Measurements from ENCODE around the gene GBP3.

Gene GBP3, protein sequence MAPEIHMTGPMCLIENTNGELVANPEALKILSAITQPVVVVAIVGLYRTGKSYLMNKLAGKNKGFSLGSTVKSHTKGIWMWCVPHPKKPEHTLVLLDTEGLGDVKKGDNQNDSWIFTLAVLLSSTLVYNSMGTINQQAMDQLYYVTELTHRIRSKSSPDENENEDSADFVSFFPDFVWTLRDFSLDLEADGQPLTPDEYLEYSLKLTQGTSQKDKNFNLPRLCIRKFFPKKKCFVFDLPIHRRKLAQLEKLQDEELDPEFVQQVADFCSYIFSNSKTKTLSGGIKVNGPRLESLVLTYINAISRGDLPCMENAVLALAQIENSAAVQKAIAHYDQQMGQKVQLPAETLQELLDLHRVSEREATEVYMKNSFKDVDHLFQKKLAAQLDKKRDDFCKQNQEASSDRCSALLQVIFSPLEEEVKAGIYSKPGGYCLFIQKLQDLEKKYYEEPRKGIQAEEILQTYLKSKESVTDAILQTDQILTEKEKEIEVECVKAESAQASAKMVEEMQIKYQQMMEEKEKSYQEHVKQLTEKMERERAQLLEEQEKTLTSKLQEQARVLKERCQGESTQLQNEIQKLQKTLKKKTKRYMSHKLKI

DNA sequence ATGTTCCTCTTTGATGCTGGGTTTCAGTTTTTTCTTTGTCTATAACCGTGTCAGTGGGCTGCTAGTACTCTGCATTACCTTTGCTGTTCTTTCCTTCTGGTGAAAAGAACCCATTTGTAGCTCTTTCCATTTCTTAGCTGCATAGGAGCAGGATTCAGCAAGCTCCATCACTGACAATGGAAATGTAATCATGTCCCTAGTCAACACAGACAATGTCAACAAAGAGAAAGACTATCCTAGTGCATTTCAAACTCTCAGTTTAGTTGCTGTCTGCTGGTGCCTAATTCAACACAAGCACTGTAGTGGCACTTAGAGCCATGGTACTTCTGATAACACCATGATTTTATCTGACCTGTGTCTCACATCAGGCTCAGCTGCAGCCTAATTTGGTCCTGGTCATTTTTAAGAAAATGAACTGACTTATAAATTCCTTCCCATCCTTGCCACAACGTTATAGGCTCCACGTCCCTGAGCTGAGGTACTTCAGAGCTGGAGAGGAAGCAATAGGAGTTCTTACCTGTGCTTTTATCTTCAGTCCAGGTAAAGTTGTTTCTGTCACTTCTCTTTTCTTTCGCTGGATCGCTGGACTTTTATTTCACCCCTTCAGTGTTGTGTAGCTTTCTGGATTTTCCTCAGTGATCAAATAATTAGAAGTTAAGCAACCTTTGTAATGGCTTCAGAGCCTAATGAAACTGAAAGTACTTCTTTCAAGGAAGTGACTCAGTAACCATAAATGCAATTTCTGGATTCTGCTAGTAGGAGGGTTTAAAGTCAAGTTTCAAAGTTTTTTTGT is at the start of gene GBP3:
Gene GBP3 (minus strand): TSS at position 700 of the 793 bp plus-strand sequence. CDS start 2,145 bp downstream, outside the sequence.
- TF ChIP-seq, protein P1, sequence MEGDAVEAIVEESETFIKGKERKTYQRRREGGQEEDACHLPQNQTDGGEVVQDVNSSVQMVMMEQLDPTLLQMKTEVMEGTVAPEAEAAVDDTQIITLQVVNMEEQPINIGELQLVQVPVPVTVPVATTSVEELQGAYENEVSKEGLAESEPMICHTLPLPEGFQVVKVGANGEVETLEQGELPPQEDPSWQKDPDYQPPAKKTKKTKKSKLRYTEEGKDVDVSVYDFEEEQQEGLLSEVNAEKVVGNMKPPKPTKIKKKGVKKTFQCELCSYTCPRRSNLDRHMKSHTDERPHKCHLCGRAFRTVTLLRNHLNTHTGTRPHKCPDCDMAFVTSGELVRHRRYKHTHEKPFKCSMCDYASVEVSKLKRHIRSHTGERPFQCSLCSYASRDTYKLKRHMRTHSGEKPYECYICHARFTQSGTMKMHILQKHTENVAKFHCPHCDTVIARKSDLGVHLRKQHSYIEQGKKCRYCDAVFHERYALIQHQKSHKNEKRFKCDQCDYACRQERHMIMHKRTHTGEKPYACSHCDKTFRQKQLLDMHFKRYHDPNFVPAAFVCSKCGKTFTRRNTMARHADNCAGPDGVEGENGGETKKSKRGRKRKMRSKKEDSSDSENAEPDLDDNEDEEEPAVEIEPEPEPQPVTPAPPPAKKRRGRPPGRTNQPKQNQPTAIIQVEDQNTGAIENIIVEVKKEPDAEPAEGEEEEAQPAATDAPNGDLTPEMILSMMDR (IDR thresholded peaks at IDR 0.05; ENCODE audit: borderline replicate concordance, insufficient read depth, low read depth, low read length), result no peak
- H3K4me3 ChIP-seq (ENCODE audit: low read depth, low read length), result peak within 1 kb of the TSS; percentile 64

DNA sequence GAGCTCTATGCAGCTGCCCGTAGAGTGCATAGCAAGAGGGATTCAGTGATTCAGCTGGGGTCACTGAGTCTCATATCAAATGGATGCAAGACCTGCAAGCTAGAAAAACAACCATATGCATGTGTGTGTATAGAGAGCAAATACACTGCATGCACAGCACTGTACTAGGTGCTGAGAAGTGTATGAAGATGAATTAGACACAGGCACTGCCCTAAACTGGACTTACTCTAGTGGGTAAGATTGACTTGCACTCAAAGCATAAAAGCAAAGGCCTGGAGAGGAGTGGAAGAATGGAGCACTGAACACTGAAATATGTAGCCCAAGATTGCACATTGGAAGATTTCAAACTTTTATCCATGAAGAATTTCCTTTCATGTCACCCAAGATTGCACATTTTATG is 47.8 kb upstream of the GBP3 start:
- H3K4me3 ChIP-seq (ENCODE audit: low read depth, low read length), result no peak overlapping the region
- TF ChIP-seq, protein P1 (IDR thresholded peaks at IDR 0.05; ENCODE audit: borderline replicate concordance, insufficient read depth, low read depth, low read length), result no peak

DNA sequence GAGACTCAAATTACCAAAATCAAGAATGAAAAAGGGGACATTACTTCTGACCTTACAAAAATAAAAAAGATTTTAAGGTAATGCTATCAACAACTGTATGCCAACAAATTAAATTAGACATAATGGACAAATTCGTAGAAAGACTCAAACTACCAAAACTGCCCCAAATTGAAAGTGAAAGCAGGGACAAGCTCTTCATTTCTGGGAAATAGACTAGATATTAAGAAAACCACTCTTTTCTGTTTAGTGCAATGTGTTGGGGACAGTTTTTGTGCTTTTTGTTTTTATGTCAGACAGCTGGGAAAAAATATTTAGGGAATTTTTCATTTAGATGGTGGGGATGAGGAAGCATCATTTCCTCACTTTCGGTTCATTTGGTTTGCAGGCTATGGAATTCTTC is 47.3 kb upstream of the GBP3 start:
- H3K4me3 ChIP-seq (ENCODE audit: low read depth, low read length), result no peak overlapping the region
- TF ChIP-seq, protein P1 (IDR thresholded peaks at IDR 0.05; ENCODE audit: borderline replicate concordance, insufficient read depth, low read depth, low read length), result no peak

DNA sequence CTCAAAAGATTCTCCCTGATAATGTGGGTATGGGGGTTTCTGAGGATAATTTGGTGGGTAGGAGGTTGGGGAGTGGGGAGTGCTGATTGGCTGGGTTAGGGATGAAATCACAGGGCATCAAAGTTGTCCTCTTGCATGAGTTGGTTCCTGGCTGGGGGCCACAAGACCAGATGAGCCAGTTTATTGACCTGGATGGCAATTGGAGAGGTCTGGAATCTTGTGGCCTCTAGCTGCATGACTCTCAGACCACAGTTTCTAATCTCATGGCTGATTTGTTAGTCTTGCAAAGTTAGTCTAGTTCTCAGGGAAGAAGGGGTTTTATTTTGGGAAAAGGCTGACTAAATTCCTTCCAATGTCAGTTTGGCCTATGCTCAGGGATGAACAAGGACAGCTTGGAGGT is 45.6 kb upstream of the GBP3 start:
- no peak overlapping the region for H3K4me3 ChIP-seq (ENCODE audit: low read depth, low read length)
- TF ChIP-seq, protein P1 (IDR thresholded peaks at IDR 0.05; ENCODE audit: borderline replicate concordance, insufficient read depth, low read depth, low read length), result no peak

DNA sequence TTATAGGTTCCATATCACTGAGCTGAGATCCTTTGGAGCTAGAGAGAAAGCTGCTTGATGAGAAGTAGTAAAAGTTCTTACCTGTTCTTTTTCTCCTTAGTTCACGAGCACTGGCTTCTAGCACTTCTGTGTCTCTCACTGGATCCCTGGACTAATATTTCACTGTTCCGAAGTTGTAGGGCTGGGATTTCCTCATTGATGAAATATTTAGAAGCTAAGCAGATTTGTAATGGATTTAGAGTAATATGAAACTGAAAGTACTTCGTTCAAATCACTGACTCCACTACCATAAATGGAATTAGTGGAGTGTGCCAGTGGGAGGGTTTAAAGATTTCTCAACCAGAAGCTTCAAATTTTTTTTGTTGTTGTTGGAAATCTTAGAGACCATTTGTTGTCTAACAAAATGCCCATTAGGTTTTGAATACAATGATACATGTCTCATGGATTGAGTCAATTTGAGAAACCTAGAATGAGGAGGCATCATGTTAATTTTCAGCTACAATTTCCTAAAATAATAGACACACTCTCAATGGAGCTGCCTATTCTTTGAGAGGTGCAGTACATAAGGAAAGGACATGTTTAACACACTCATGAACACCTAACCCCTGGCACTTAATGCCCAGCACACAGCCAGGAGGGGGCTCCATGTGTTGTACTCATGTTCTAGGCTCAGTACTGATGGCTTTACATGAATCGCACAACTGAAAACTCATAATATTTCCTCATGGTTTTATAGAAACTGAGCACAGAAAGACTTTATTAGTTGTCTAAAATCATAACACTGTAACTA is 42.6 kb upstream of the GBP3 start, which contains the start of gene GBP1:
Gene GBP1 (minus strand): TSS at position 130 of the 790 bp plus-strand sequence. CDS start 1,974 bp downstream, outside the sequence.
- H3K4me3 ChIP-seq (ENCODE audit: low read depth, low read length), result peak within 1 kb of the TSS; percentile 54
- TF ChIP-seq, protein P1 (IDR thresholded peaks at IDR 0.05; ENCODE audit: borderline replicate concordance, insufficient read depth, low read depth, low read length), result peak; percentile 14; the same call in 1 of the 2 replicates

DNA sequence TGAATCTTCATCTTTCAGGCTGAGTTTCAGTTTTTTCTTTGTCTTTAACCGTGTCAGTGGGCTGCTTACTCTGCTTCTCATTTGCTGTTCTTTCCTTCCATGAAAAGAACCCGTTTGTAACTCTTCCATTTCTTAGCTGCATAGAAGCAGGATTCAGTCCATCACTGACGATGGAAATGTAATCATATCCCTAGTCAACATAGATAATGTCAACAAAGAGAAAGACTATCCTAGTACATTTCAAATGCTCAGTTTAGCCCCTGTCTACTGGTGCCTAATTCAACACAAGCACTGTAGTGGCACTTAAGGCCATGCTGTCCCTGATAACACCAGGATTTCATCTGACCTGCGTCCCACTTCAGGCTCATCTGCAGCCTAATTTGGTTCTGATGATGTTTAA is 42.0 kb upstream of the GBP3 start:
- H3K4me3 ChIP-seq (ENCODE audit: low read depth, low read length), result peak overlapping the region; percentile 54
- TF ChIP-seq, protein P1 (IDR thresholded peaks at IDR 0.05; ENCODE audit: borderline replicate concordance, insufficient read depth, low read depth, low read length), result no peak
